B cell (primary cell): ENCODE data around the gene FIG4. TPM values are rescaled to one million over a fixed set of nuclear protein-coding genes. Genes with fewer than 3 reads are reported as not detected.

Experiments
- ATAC-seq: fragments of 200-7000 bp; cut with Tn5 transposase; one replicate; pipeline ENCODE4 v1.10.0; 2021; ENCODE audit warnings: low read depth, mild to moderate bottlenecking, moderate number of reproducible peaks, moderate library complexity
- CTCF ChIA-PET: fragments of 350-600 bp; sonication (Branson Sonifier 250); formaldehyde crosslinking; loops from one replicate; lab custom pipeline; 2021; ENCODE audit warnings: antibody characterized with exemption, inconsistent platforms; lab: Charles Lee
- POLR2A ChIA-PET: fragments of 350-600 bp; sonication (Branson Sonifier 250); formaldehyde crosslinking; loops from one replicate; lab custom pipeline; 2021; ENCODE audit warnings: antibody characterized with exemption; lab: Charles Lee
- DNase-seq: peaks from one replicate; pipeline ENCODE4 v3.0.0; 2013
- H2AFZ ChIP-seq: 2 replicates; pipeline ENCODE4 v1.6.1; 2012; ENCODE audit warnings: mild to moderate bottlenecking, low read depth, low read length; ENCODE audit not compliant: insufficient read depth, poor library complexity, severe bottlenecking
- H3K27ac ChIP-seq, 2 donors: 1 replicate in 1 of 2; 2 replicates in 1 of 2; pipeline ENCODE4 v1.5.1; 2012 to 2013; ENCODE audit warnings: low read length in 2 of 2, mild to moderate bottlenecking in 2 of 2, moderate library complexity in 1 of 2
- H3K27me3 ChIP-seq, 4 experiments: fragments of 200-600 bp in 1 of 4; sonication (generic) in 1 of 4; replicated peaks in 1 of 4; 1 replicate in 2 of 4; 2 replicates in 2 of 4; pipeline versions ENCODE4 v1.6.1 to v1.7.0; 2013 to 2016; ENCODE audit warnings: low read length in 3 of 4, mild to moderate bottlenecking in 2 of 4, mixed read lengths in 1 of 4, moderate library complexity in 1 of 4; ENCODE audit not compliant: insufficient read depth in 4 of 4, control insufficient read depth in 3 of 4; ENCODE audit errors: control extremely low read depth in 1 of 4
- H3K36me3 ChIP-seq, 2 experiments: replicated peaks in 1 of 2; 1 replicate in 1 of 2; 2 replicates in 1 of 2; pipeline versions ENCODE4 v1.6.1 to v1.7.1; 2013; ENCODE audit warnings: low read length in 1 of 2; ENCODE audit not compliant: insufficient read depth in 2 of 2, control insufficient read depth in 1 of 2; ENCODE audit errors: control extremely low read depth in 1 of 2, extremely low read depth in 1 of 2
- H3K4me1 ChIP-seq, 2 donors: fragments of 200-600 bp in 1 of 2; sonication (generic) in 1 of 2; 1 replicate in 1 of 2; 2 replicates in 1 of 2; pipeline versions ENCODE4 v1.5.1 to v1.6.1; 2013 to 2017; ENCODE audit warnings: low read length in 2 of 2; ENCODE audit not compliant: control insufficient read depth in 2 of 2, insufficient read depth in 2 of 2
- H3K4me2 ChIP-seq: replicated peaks from 2 replicates; pipeline ENCODE3; 2012; ENCODE audit warnings: mild to moderate bottlenecking, low read depth, low read length; ENCODE audit not compliant: poor library complexity, severe bottlenecking
- H3K4me3 ChIP-seq, 5 experiments: fragments of 200-600 bp in 1 of 5; sonication (generic) in 1 of 5; 1 replicate in 3 of 5; 2 replicates in 2 of 5; pipeline versions ENCODE4 v1.5.1 to v1.7.0; 2011 to 2016; ENCODE audit warnings: low read length in 4 of 5, mild to moderate bottlenecking in 4 of 5, low read depth in 2 of 5, control low read depth in 1 of 5, moderate library complexity in 1 of 5; ENCODE audit not compliant: insufficient read depth in 1 of 5; ENCODE audit errors: control extremely low read depth in 1 of 5, extremely low read depth in 1 of 5
- H3K79me2 ChIP-seq: fragments of 200-600 bp; sonication (generic); one replicate; pipeline ENCODE4 v1.6.0; 2016; ENCODE audit warnings: low read length; ENCODE audit not compliant: control insufficient read depth, insufficient read depth
- H3K9ac ChIP-seq: fragments of 200-600 bp; sonication (generic); 2 replicates; pipeline ENCODE4 v1.6.1; 2017; ENCODE audit warnings: mild to moderate bottlenecking, low read length, moderate library complexity
- H3K9me3 ChIP-seq, 3 donors: one replicate each; pipeline versions ENCODE4 v1.6.1 to v1.7.1; 2013; ENCODE audit warnings: low read length in 2 of 3; ENCODE audit not compliant: control insufficient read depth in 2 of 3, insufficient read depth in 1 of 3; ENCODE audit errors: control extremely low read depth in 1 of 3
- H4K20me1 ChIP-seq: 2 replicates; pipeline ENCODE4 v1.6.0; 2012; ENCODE audit warnings: mild to moderate bottlenecking, low read length; ENCODE audit not compliant: insufficient read depth, control insufficient read depth, poor library complexity, severe bottlenecking
- H3K27ac Mint-ChIP-seq: one replicate; pipeline ENCODE4 v1.8.0; 2021; ENCODE audit warnings: mixed read lengths
- H3K27me3 Mint-ChIP-seq: one replicate; pipeline ENCODE4 v1.8.0; 2021; ENCODE audit warnings: mixed read lengths
- H3K4me1 Mint-ChIP-seq: one replicate; pipeline ENCODE4 v1.8.0; 2021; ENCODE audit warnings: mixed read lengths
- H3K4me3 Mint-ChIP-seq: one replicate; pipeline ENCODE4 v1.8.0; 2021; ENCODE audit warnings: mixed read lengths
- H3K9me3 Mint-ChIP-seq: one replicate; pipeline ENCODE4 v1.8.0; 2022; ENCODE audit warnings: mixed read lengths; ENCODE audit not compliant: insufficient read depth
- CTCF ChIP-seq: fragments of 200-600 bp; IDR thresholded peaks from one replicate; pipeline ENCODE4 v1.8.0; 2022; ENCODE audit warnings: antibody characterized with exemption, mild to moderate bottlenecking
- EZH2 ChIP-seq: IDR thresholded peaks from 2 replicates; pipeline ENCODE4 v1.6.1; 2012; ENCODE audit warnings: borderline replicate concordance, low read depth, mild to moderate bottlenecking, moderate library complexity, low read length; ENCODE audit not compliant: insufficient read depth, poor library complexity, severe bottlenecking
- WGBS: methylation state at CpG from one replicate; pipeline ENCODE4 v1.1.5; 2013; ENCODE audit warnings: missing lambda C conversion rate; ENCODE audit not compliant: insufficient coverage; 5-methylcytosine and 5-hydroxymethylcytosine counted together
- intact Hi-C: fragments of 100-400 bp; cut with micrococcal nuclease; formaldehyde crosslinking; loops from one replicate; pipeline ENCODE4 v1.10.0; 2022
- polyA plus RNA-seq: library from polyadenylated mRNA; depleted of rRNA; stranded (reverse); fragments of >200 nt; gene quantifications from 2 replicates; pipeline ENCODE4 v1.2.3, GENCODE V29; 2012
- total RNA-seq, 2 donors: library from RNA; stranded (reverse); fragments of 120-200 nt in 1 of 2; gene quantifications; 1 replicate in 1 of 2; 2 replicates in 1 of 2; pipeline versions ENCODE4 v1.2.3 to v1.2.4, GENCODE V29; 2013 to 2022

The FIG4 gene
- total and polyA plus RNA-seq, 2 donors (not counting 1 experiment from before 2014, with no cell fraction given), result 28.2 to 31.5 TPM

DNA sequence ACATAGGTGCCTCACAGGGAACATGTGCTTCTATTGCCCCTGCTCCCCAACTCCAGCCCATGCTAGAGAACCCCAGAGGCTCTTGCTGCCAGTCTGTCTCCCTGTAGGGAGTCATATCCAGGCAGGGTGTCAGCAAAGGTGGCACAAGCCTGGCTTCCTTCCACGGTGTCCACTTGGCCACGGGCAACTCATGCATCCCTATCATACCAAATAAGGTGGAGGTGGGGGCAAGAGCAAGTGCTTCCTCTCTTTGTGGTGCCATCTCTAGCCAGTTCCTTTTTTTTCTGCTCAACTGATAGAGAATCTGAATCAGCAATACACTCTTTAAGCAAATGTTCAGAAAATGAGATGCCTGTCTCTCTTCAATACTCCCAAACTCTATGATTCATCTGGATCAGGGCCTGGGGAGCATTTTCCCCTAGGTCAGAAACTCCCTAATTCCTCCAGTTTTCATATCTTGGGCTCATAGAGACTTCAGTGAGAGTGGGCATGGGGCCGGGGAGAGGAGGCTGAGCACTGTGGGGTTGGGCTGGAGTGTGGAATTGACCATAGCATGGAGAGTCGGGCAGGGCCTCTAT lies 182.0 kb downstream of the FIG4 start:
- intact Hi-C loops, result no loop called here
- no peaks in the 10 kb centered on the region for H3K36me3 ChIP-seq
- peaks cover 19% of the 10 kb centered on the region for H3K27me3 Mint-ChIP-seq
- H3K27ac Mint-ChIP-seq, result no peak overlapping the region
- no peak overlapping the region for H3K4me3 Mint-ChIP-seq
- no peaks in the 10 kb centered on the region for H3K9me3 ChIP-seq
- ATAC-seq (no peak), DNase-seq (no peak)
- H3K27me3 ChIP-seq, result no peaks in the 10 kb centered on the region
- no peak overlapping the region for H3K9ac ChIP-seq
- CTCF ChIA-PET, result no interaction called here
- H3K9me3 Mint-ChIP-seq, result no peaks in the 10 kb centered on the region
- no peak overlapping the region for H2AFZ ChIP-seq
- H3K4me1 Mint-ChIP-seq, result peaks cover 9% of the 10 kb centered on the region
- H3K27ac ChIP-seq, result no peak overlapping the region
- no peak overlapping the region for H3K4me3 ChIP-seq
- H4K20me1 ChIP-seq, result no peaks in the 10 kb centered on the region
- TF ChIP-seq EZH2, result no peak
- TF ChIP-seq CTCF, result no peak
- POLR2A ChIA-PET, result no interaction called here
- H3K79me2 ChIP-seq, result no peaks in the 10 kb centered on the region
- WGBS, result 83% methylated on average over 1 of the region's 4 CpGs
- peaks cover 6 to 9% of the 10 kb centered on the region in 2 donors for H3K4me1 ChIP-seq
- H3K4me2 ChIP-seq, result peak overlapping the region; percentile 26

- intact Hi-C loops, result no loop called here
- ChIA-PET CTCF (no interaction called here), POLR2A (no interaction called here)
- Histone ChIP-seq H3K79me2 (no peaks in the 10 kb centered on the region), H3K9me3 (no peaks in the 10 kb centered on the region), H3K36me3 (no peaks in the 10 kb centered on the region), H3K4me1 (peaks cover 6 to 9% of the 10 kb centered on the region in 2 donors), H2AFZ (no peak overlapping the region), H3K4me2 (no peak overlapping the region), H3K27me3 (no peaks in the 10 kb centered on the region), H3K4me3 (no peak overlapping the region), H3K27ac (no peak overlapping the region), H4K20me1 (no peaks in the 10 kb centered on the region), H3K9ac (no peak overlapping the region)
- DNase-seq, result no peak
- Mint-ChIP-seq H3K4me1 (peaks cover 9% of the 10 kb centered on the region), H3K9me3 (no peaks in the 10 kb centered on the region), H3K27me3 (peaks cover 21% of the 10 kb centered on the region), H3K4me3 (no peak overlapping the region), H3K27ac (no peak overlapping the region)
- TF ChIP-seq CTCF (no peak), EZH2 (no peak)
- 84% methylated on average over 3 of the region's 4 CpGs for WGBS
- ATAC-seq, result no peak
These were observed 183.0 kb downstream of the FIG4 start for GRCh38 chr6:109874086-109874485.
